Muscle of arm (tissue), 12 donors: ENCODE data around the gene MCM3AP. TPM values are rescaled to one million over a fixed set of nuclear protein-coding genes. Genes with fewer than 3 reads are reported as not detected.

Experiments
- DNase-seq: peaks from one replicate; pipeline ENCODE4 v3.0.0-alpha.2; 2013
- polyA plus RNA-seq, 12 donors: library from polyadenylated mRNA; unstranded; fragments of 120-200 nt; gene quantifications; one replicate each; pipeline ENCODE4 v1.2.1, GENCODE V29; 2013; ENCODE audit not compliant: insufficient read length in 12 of 12

Gene MCM3AP
- polyA plus RNA-seq, 12 donors: 51.5 to 81.8 (median 55.6) TPM; not detected in 1

DNA sequence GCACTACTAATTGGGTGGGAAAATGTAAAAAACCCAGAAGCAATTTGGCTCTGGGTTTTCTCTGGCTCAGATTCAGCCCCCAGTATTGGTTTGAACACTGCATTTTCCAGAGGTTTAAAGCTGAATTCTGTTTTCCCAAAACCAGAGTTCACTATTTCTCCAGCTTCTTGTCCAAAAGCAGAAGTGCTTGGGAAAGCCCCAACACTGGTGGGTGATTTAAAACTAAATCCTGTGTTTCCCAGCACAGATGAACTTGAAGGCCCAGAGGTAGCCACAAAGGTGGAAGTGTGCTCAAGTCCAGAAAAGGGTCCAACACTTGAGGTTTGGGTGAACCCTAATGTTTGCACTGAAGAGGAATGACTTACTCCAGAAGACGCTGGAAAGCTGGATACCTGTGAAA, 678 bp downstream of the MCM3AP start:
- no peak for DNase-seq

DNA sequence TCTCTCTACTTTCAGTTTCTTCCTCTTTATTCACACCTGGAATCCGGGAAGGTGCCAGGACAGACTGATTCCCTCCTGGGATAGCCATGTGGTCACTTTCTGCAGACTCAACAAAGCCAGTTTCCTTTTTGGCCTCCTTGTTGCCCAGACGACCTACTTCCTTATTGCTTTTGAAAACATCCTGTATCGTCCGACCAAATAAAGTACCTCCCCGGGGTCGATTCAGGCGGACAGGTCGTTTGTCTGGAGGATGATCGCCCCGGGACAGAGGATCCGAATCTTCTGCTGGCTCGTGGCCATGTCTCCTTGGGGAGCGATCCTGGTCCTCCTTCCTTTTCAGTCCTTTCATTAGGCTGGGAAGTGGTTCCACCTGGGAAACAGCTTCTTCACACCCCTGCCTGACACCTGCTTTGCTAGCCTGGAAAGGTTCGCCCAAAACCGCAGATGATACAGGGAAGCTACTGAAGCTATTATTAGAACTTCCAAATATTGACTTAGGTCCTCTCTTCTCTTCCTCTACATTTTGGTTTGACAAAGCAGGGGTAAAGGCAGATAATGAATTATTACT, 1.2 kb downstream of the MCM3AP start:
- no peak for DNase-seq

DNA sequence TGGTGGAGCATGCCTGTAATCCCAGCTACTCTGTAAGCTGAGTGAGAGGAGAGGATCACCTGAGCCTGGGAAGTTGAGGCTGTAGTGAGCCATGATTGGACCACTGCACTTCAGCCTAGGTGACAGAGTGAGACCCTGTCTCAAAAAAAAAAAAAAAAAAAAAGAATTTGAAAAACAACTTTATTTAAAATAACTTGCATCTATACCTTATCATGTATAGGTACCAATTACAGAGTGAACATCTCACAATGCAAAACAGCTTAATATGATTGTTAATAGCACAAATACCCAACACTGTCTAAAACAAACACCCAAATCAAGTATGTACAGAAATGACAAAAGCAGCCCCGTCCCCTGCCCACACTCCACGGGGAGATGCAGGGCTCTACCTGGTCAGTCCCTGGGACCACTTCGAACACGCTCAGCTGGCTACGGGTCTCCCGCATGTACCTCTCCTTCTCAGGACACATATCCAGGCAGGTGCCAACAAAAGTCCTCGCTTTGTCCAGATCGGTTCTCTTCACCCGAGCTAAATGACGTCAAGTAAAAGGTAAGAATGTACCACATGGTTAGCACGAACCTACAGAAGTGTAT, 10.5 kb downstream of the MCM3AP start:
- no peak for DNase-seq

DNA sequence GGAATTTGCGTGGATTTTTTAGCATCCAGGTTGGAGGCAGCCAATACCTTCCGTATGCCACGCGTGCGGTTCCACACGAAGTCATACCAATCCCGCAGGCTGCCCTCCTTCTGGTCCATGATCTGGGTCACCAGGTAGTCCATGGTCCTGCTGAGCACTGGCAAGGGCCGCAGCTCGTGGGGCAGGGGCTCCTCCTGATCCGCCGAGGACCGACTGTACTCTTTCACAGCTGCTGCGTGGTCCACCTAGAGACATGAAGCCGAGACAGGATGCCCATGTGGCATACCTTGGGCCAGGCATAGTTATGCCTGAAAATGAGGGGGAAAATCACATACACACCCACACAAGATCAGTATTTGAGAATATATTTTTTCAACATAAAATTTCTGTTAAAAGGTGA, 12.1 kb downstream of the MCM3AP start:
- DNase-seq: no peak

DNA sequence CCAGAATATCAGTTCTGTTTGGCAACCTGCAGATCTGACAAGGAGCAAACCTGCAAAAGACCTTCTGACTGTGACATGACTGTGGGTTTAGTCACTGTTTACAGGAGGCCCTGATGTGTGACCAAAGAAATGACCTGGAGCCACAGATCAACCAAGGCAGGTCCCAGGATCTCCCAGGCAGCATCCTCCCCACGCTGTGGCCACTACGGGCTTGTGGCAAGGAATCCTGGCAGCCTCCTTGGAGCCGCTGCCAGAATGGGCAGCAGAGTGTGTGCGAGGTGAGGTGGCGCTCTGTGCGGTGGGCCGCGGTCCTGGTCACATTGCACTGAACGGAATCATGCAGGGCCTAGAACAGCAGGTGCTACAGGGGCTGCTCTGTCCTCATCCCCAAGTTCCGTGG, 15.9 kb downstream of the MCM3AP start:
- no peak for DNase-seq

DNA sequence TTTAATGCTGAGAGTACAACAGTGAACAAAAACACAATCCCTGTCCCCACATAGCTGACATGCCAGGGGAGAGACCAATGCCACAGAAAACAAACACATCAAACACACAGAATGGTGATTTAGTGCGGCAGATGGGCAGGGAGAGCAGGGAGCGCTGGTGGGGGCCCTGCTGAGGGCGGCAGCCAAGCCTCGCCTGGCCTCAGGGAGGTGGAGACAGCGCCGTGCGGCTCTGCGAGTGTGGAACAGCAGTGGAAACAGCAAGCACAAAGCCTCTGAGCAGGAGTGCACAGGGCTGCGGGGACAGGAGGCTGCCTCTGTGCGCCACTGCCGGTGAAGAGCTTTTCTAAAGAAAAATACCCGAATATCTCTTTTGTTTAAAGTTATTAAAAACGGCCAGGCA, 17.0 kb downstream of the MCM3AP start:
- DNase-seq: no peak

DNA sequence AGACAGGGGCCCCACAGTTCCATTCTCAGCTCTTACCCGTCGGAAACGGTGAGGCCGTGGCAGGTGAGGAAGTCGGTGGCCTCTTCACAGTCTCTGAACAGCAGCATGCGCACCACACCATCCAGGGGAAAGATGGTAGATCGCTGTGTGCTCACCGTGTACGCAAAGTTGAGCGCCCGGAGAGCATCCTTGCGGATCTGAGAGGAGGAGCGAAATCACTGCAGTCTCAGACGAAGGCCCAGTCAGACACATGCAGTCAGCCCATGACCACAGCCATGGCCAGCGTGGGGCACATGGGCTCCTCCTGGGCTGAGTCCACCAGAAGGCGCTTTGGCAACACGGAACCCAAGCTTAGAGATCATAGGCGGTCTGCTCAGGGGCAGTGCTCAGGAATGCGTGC, 18.5 kb downstream of the MCM3AP start:
- DNase-seq: no peak

DNA sequence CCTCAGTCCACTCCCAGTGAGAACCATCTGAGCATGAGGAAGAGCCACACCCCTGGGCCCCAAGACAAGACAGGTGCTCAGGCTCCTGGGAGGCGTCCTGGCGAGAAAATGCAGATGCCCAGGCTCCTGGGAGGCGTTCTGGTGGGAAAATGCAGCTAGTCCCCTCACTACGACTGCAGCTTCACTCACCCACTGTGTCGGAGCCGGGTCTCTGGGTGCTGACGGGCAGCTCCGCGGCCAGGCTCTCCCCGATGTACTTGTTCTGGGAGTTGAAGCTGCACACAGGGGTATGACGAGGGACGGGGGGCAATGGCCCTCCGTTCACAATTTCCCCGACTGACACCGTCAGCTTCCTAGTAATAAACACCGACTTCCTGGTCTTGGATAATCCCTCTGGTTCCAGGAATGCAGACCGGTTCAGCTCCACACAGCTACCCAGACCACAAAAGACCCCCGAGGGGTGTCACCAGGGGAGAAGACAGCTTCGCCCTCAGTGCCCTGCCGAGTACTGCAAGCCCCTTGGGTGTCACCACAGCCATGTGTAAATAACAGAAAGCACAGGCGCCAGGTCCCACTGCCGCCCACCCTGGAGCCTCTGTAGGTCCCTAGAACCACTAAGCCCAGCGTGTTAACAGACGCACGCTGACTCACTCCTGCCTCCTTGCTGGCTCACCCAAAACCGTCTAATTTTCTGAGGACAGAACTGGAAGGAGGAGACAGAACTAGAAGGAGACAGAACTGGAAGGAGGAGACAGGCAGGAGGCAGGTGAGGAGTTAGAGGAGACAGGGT, 19.5 kb downstream of the MCM3AP start:
- no peak for DNase-seq

DNA sequence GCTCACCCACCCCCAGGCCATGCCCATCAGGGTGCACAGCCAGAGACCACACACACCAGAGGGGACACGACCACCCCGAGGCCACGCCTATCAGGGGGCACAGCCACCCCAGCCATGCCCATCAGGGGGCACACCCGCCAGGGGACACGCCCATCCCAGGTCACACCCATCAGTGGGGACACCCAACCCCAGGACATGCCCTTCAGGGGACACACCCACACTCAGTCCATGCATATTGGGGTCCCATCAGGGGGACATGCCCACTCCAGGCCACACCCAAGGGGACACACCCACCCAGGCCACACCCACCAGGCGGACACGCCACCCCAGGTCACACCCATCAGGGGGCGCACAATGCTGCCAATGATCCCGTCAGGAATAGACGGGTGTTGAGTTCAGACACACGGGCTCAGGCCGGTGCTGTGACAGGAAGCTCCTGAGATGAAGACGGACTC, 20.7 kb downstream of the MCM3AP start:
- no peak for DNase-seq

DNA sequence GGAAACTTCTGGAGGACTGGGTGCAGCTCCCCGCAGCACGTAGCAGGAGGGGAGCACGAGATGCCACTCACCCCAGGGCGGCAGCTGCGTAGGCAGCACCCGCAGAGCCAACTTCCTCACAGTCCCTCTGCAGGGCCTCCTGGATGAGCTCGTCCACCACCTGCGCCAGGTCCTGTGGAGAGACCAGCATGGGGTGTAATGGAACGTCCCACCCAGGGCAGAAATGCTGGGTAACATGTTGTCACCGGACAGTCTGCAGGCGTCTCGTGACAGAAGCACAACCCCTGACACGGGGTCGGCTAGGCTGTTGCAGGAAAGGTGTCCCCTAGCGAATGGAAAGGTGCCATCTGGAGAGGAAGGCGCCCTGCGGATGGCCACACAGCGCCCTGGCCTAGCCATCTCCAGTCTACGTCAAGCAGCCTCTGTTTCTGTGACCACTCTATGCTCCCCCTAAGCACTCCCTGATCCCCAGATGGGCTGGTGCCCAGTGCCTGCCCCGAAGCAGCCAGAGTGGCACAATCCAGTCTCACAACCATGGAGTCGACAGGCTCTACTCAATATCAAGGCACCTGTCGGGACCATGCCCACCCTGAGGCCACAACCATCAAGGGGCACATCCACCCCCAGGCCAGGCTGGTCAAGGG, 21.2 kb downstream of the MCM3AP start:
- DNase-seq: no peak

DNA sequence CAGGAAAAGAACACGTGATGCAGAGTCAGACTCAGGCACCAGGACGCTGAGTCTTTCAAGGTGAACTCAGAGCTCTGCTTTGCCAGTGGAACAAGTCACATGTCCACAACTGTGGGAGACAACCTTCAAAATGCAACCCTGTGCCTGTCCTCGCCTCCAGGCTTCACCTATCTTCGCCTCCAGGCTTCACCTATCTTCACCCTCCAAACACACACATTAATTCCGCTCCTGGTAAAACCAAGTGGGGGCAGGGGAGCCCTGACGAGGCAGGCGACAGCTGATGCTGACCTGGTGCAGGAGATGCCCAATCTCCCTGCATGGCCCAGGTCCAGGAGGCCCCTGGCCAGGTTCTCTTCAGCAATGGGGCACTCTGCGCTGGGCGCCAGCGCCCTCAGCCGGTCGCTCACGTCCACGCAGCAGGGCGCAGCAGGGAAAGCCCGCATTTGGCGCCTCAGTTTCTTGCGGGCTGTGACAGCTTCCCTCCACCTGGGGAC, 28.9 kb downstream of the MCM3AP start:
- no peak for DNase-seq

DNA sequence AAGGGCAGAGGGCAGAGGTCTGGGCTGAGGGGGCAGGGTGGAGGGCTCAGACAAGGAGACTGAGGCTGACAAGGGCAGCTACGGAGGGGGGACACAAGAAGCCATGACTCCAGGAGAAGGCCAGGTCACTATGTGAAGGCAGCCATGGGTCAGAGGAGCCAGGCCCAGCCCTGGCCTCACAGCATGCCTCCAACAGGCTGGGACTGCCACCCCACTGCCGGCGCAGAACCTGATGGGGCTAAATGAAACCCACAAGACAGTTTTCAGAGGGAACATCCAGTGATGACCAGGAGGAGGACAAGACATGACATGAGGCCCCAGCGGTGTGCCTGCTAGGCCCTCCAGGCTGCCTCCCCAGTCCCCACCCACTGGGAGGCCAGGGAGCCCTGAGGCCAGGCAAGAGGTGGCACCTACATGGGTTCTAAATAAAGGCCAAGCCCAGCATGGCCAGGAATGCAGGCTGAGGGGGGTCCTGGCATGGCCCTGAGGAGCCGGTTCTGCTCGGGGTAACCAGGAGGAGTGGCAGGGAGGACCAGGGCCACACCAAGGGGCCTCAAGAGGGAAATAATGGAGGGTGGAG, 29.6 kb downstream of the MCM3AP start:
- no peak for DNase-seq

DNA sequence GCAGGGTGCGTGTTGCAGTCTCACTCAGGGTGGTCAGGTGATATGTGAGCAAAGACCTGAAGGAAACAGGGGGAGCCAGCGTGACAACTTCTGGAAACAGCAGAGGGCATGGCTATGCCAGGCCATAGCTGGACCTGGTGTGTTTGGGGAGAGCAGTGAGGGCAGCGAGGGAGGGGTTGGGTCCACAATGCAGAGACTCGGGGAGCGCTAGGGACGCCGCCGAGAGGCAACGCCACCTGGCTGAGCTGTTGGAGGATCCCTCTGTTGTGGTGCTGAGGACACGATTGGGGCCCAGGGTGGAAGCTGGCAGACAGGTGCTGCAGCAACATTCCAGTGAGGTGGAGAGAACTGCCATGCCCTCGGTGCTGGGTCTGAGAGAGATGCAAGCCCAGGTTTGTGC, 30.2 kb downstream of the MCM3AP start:
- DNase-seq: no peak

DNA sequence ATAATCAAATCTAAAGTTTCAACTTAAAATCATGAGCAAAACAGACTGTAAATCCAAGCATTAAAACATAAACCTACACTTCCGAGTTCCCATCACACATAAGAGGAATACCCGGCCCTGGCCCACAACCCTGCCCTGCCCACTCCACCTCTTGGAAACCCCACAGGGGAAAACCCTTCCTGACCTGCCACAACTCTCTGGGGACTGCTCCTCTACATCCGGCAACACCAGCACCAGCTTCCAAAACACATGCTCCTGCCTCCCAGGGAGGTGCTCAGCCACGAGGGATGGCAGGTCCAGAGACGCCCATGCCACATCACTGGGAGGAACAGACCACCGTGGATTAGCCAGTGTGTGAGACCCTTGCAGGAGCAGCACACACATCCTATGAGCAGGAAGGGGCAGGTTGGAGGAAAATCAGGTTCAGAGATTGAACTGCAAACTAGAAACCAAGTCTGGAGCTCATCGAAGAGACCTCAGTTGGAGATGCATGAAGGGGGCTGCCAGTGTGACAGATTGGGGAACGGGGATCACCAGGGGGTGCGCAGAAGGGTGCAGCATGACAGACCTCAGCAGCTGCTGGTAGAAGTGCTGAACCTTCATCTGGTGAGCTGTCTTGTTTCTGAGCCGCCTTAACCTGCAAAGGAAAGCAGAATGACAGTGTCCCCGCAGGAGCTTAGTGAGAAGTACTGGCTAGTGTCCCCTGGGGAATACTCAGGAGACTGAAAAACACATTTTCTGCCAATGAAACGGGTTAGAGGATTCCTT, 31.0 kb downstream of the MCM3AP start:
- DNase-seq: no peak

DNA sequence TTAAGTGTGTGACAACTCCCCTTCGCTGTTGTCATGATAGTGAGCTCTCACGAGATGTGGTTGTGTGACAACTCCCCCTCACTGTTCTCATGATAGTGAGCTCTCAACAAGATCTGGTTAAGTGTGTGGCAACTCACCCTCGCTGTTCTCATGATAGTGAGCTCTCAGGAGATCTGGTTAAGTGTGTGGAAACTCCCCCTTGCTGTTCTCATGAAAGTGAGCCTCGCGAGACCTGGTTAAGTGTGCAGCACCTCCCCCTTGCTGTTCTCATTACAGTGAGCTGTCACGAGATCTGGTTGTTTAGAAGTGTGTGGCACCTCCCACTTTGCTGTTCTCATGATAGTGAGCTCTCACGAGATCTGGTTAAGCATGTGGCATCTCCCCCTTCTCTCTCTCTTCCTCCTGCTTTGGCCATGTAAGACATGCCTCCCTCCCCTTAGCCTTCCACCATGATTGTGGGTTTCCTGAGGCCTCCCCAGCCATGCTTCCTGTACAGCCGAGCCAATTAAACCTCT, 31.7 kb downstream of the MCM3AP start:
- no peak for DNase-seq

DNA sequence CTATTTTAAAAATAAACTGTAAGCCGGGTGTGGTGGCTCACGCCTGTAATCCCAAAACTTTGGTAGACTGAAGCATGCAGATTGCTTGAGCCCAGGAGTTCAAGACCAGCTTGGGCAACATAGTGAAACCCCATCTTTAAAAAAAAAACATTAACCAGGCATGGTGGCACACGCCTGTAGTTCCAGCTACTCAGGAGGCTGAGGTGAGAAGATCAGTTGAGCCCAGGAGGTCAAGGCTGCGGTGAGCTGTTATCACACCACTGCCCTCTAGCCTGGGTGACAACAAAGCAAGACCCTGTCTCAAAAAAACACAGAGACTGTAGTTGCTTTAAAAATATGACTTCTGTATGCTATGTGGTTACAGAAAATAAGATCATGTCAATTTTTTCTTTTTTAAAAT, 32.6 kb downstream of the MCM3AP start:
- DNase-seq: no peak

DNA sequence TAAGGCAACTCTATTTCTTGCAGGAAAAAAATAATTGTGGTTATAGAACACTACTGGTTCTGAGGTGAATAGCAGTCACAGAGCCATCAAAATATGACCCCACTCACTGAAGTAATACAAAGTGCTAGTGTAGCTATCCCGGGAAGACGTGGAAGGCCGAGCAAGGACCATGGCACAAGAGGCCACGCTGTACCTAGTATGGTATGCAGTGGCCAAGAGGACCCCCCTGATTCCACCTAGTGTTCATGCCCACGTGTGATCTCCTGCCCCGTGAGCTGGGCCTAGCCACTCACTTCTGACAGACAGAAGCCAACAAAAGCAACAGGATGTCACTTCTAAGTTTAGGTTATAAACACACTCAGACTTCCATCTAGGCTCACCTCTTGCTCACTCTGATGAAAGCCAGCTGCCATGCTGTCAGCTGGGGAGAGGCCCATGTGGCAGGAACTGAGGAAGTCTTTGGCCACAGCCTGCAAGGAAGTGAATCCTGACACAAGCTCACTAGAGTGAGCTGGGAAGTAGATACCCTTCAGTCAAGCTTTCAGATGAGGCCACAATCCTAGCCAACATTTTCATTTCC, 35.2 kb downstream of the MCM3AP start:
- DNase-seq: no peak

DNA sequence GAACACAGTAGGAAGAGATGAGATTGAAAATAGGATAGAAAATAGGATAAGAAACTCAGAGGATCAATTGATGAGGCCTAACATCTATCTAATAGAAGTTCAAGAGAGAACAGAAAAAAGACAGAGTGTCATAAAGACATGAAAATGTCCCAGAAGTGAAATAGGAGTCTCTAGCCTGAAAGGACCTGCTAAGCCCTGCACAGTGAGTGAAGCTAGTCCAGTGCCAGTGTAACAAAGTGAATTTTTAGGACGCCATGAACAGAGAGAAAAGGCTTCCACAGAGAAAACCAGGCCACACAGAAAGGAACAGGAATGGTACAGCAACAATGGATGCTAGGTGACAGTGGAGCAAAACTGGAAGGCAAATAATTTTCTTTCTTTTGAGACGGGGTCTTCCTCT, 36.6 kb downstream of the MCM3AP start:
- no peak for DNase-seq

DNA sequence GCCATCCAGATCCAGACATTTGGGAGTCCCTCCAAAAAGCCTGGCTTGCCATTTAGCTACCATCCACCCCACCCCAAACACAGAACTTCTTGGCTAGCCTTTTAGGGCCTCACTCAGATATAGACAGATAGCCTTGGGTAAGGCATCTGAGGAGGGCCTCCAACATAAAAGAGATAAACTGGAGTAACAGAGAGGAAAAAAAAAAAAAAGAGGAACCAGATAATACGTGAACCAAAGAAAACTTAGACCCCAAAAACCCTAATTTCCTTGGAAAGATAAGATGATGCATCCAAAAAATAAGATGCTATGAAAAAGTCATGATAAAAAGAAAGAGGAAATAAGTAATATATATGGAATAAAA, 37.0 kb downstream of the MCM3AP start:
- DNase-seq: no peak

DNA sequence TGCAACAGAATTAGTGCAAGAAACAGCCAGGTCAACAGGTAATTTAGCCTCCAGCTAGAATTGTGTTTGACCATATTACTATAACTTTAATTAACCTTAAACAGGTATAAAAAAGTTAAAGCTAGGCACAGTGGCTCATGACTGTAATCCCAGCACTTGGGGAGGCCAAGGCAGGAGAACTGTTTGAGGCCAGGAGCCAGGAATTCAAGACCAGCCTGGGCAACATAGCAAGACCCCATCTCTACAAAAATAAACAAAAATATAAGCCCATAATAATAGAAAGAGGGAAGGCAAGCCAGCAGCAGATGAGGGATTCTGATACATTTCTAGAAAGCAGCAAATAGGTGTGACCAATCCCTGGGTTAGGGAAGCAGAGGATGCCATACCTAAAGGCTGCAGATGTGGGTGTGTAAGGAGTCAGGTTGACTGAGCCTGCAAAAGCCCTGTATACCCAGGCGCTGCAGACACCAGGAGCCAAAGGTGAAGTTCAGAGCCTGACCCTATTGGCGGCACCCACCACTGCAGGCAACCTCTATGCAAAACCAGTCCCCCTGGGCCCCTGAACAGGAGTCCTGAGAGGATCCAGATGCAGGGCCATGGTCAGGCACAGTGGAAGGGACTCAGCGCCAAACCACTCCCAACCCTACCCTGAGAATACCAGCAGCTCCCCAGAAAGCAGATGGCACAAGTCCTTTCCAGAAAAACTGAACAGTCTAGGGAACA, 37.6 kb downstream of the MCM3AP start:
- DNase-seq: no peak
